ENCODE results near the gene MRPS23.

DNA sequence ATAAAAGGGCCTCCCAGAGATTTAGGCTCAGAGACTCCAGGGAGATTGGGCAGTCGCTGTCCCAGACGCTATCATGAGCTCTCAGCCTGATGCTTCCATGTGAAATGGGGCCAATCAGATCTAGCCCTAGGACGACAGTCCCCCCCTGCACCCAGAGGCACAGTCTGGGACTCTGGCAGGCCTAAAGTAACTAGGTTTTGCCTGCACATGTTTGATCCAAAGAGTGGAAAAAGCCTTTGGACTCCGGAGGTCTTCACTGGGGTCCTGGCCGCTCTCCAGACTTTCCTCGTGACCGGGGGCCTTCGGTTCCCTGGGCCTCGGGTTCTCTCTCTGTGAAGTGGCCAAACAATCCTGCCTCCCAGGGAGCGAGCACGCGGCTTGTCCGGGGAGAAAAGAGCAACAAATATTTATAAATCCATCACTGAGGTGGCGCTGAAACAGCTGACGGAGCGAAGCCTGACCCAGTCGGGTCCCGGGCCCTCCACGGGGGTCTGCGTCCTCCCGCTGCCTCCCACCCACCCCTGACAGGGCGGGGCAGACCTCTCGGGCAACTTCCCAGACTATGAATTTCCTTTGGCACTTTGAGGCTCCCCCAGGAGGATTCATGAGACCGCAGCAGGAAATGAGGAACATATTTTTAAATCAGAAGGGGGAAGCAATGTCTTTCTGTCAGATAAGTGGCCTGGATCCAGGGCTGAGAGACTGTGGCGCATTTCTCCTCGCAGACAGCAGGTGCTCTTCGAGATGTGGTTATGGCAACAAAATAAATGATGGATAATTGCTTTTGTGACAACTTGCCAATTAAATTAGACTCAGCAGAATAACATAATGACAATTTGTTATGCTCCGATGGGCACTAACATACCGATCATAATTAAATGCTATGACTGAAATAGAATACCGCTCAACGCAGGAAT is 38.9 kb downstream of the MRPS23 start:
- TF ChIP-seq, protein P1, sequence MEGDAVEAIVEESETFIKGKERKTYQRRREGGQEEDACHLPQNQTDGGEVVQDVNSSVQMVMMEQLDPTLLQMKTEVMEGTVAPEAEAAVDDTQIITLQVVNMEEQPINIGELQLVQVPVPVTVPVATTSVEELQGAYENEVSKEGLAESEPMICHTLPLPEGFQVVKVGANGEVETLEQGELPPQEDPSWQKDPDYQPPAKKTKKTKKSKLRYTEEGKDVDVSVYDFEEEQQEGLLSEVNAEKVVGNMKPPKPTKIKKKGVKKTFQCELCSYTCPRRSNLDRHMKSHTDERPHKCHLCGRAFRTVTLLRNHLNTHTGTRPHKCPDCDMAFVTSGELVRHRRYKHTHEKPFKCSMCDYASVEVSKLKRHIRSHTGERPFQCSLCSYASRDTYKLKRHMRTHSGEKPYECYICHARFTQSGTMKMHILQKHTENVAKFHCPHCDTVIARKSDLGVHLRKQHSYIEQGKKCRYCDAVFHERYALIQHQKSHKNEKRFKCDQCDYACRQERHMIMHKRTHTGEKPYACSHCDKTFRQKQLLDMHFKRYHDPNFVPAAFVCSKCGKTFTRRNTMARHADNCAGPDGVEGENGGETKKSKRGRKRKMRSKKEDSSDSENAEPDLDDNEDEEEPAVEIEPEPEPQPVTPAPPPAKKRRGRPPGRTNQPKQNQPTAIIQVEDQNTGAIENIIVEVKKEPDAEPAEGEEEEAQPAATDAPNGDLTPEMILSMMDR (IDR thresholded peaks at IDR 0.05): no peak
- TF ChIP-seq POLR2AphosphoS5 (IDR thresholded peaks at IDR 0.05; ENCODE audit: insufficient read depth in 1 of 2, low read depth in 1 of 2) (peak in 1 of 2 donors; percentile 71), POLR2A (IDR thresholded peaks at IDR 0.05) (no peak)
